ENCODE data around the gene GNAO1.

- no peak for TF ChIP-seq EZH2phosphoT487 (IDR thresholded peaks at IDR 0.05; ENCODE audit: insufficient read depth, low read depth)
- TF ChIP-seq EZH2 (IDR thresholded peaks at IDR 0.05; ENCODE audit: insufficient read depth, poor library complexity, severe bottlenecking), result no peak
These were observed 6.1 kb downstream of the GNAO1 start for GRCh38 chr16:56197192-56197992.
